Fibroblast of mammary gland (primary cell): ENCODE measurements around the gene RGMA.

ENCODE experiments used
- DNase-seq: peaks from one replicate; pipeline ENCODE4 v3.0.0-alpha.2; 2010; ENCODE audit warnings: low read depth
- H3K4me3 ChIP-seq: 2 replicates; pipeline ENCODE4 v1.5.1; 2011; ENCODE audit warnings: low read depth, mild to moderate bottlenecking, low read length, moderate library complexity; ENCODE audit not compliant: control insufficient read depth
- TF ChIP-seq, protein P1 (sequence below): conservative IDR thresholded peaks from 2 replicates; pipeline ENCODE4 v1.5.1; 2011; ENCODE audit warnings: low read depth, low read length, inconsistent platforms; ENCODE audit not compliant: control insufficient read depth, insufficient read depth

The RGMA gene

DNA sequence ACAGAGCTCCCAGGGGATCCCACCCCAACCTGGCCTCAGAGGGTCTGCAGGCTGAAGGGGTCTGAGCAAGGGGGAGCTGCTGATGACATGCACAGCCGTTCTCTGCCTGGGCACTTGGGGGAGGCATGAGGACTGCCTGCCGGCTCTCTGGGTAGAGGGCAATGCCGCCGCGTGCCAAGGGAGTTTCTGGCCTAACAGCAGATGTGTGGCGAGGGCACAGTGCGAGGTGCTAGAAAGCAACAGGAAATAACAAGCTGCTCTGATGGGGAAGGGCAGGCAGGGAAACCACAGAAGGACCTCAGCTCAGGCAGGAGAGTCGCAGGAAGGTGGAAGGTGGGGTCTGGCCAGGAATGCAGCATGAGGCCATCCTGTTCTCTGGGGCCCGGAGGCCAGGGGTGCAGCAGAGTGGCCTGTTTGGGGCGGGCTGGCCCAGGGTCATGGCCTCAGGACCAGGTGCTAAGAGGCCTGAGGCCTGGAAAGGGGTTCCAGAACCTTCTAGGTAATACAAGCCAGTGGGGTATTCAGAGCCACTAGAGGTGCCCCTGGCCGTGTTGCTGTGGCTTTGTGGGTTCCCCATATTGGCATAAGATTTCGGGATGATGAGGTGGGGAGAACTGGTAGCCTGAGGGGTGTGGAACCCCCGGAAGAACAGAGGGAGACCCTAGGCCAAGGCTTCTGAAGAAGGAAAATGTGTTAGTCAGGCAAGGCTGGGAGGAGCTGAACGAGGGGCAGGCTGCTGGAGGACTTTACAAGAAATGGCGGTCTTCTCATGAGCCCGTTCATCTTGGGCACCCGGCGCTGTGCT lies 41.2 kb downstream of the RGMA start:
- no peak for DNase-seq
- no peak overlapping the region for H3K4me3 ChIP-seq
- TF ChIP-seq, protein P1, sequence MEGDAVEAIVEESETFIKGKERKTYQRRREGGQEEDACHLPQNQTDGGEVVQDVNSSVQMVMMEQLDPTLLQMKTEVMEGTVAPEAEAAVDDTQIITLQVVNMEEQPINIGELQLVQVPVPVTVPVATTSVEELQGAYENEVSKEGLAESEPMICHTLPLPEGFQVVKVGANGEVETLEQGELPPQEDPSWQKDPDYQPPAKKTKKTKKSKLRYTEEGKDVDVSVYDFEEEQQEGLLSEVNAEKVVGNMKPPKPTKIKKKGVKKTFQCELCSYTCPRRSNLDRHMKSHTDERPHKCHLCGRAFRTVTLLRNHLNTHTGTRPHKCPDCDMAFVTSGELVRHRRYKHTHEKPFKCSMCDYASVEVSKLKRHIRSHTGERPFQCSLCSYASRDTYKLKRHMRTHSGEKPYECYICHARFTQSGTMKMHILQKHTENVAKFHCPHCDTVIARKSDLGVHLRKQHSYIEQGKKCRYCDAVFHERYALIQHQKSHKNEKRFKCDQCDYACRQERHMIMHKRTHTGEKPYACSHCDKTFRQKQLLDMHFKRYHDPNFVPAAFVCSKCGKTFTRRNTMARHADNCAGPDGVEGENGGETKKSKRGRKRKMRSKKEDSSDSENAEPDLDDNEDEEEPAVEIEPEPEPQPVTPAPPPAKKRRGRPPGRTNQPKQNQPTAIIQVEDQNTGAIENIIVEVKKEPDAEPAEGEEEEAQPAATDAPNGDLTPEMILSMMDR, result no peak

GRCh38 chr15:93046721-93047120 lies 42.3 kb downstream of the RGMA start:
- DNase-seq, result no peak
- TF ChIP-seq, protein P1, result no peak
- no peak overlapping the region for H3K4me3 ChIP-seq

DNA sequence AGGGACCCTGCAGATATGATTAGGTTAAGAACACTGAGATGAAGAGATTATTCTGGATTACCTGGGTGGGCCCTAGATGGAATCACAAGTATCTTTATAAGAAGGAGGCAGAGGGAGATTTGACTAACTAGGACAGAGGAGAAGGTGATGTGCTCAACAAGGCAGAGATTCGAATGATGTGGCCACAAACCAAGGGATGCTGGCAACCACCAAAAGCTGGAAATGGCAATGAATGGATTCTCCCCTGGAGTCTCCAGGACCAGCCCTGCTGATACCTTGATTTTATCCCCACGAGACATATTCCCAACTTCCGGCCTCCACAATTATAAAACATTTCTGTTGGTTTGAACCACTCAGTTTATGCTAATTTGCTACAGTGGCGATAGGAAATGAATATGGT lies 42.9 kb downstream of the RGMA start:
- TF ChIP-seq, protein P1, result no peak
- DNase-seq, result no peak
- no peak overlapping the region for H3K4me3 ChIP-seq

- no peak for DNase-seq
- H3K4me3 ChIP-seq, result no peak overlapping the region
- TF ChIP-seq, protein P1, result no peak
Measured at GRCh38 chr15:93045191-93045785, 43.7 kb downstream of the RGMA start.

DNA sequence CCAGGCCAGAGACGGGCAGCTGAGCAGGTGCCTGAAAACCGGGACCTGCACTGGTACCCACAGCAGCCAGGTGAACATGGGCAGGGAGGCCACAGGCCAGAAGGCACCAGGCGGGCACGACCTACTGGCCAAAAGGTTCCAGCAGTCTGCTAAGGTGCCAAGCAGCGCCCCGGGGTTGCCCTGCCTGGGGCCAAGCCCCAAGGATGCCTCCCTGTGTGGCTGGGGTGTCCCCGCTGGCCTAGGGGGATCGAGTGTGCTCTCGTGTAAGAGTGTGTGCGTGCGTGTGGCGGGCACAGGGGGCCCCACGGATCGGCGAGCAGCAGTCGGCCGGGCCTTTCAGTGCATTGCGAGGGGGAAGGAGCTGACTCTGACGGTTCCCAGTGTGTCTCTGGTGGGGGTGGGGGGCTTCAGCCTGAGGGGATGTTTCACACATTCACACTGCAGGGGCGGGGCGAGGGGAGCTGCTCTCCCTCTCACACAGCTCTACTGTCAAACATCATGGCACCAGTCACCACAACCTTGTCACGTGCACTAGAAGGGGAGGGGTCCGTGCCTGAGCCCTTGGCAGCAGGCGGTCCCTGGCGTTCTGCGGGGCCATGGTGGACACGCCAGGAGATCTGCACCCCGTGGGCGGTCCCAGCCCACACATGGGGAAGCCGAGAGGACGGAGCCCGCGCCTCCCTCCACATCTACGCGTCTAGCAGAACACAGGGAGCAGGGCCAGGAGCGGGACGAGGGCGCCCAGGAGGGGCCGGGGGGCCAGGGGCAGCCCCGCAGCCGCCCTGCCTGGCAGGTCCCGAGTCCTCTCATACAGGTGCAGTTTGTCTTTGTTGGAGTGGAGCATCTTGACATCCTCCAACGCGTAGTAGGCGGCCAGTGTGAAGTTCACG lies 44.5 kb downstream of the RGMA start:
- DNase-seq, result no peak
- TF ChIP-seq, protein P1, result no peak
- H3K4me3 ChIP-seq, result no peak overlapping the region

- no peak overlapping the region for H3K4me3 ChIP-seq
- no peak for DNase-seq
- TF ChIP-seq, protein P1, result no peak
Measured at GRCh38 chr15:93043621-93044300, 45.2 kb downstream of the RGMA start.
